ENCODE results near the gene PGBD2.
"Not testable (repeated sequence)": the region's sequence is repeated elsewhere in the genome, so short reads cannot be mapped to it uniquely, and the experiment has no call there.

PGBD2 gene

GRCh38 chr1:248886237-248886895 lies 19.7 kb upstream of the PGBD2 start:
- DNase-seq (ENCODE audit: low spot score), result no peak

- not testable (repeated sequence) for DNase-seq (ENCODE audit: low spot score)
Observed at GRCh38 chr1:248889914-248890243, 16.2 kb upstream of the PGBD2 start.

GRCh38 chr1:248890549-248891498 lies 15.2 kb upstream of the PGBD2 start:
- DNase-seq (ENCODE audit: low spot score), result no peak

- DNase-seq (ENCODE audit: low spot score), result no peak
Observed at GRCh38 chr1:248891758-248892157, 14.3 kb upstream of the PGBD2 start.

- no peak for DNase-seq (ENCODE audit: low spot score)
Observed at GRCh38 chr1:248892590-248892989, 13.4 kb upstream of the PGBD2 start.

GRCh38 chr1:248894837-248895236 lies 11.2 kb upstream of the PGBD2 start:
- no peak for DNase-seq (ENCODE audit: low spot score)

GRCh38 chr1:248897412-248898337 lies 8.4 kb upstream of the PGBD2 start:
- no peak for DNase-seq (ENCODE audit: low spot score)

- DNase-seq (ENCODE audit: low spot score), result no peak
Observed at GRCh38 chr1:248900637-248901036, 5.4 kb upstream of the PGBD2 start.

- DNase-seq (ENCODE audit: low spot score), result no peak
Observed at GRCh38 chr1:248901578-248901977, 4.5 kb upstream of the PGBD2 start.

- DNase-seq (ENCODE audit: low spot score), result no peak
Observed at GRCh38 chr1:248904437-248905216, 1.4 kb upstream of the PGBD2 start.

- no peak for DNase-seq (ENCODE audit: low spot score)
Observed at GRCh38 chr1:248905662-248906008, 400 bp upstream of the PGBD2 start.

- no peak for DNase-seq (ENCODE audit: low spot score)
Observed at GRCh38 chr1:248906753-248907661, 972 bp downstream of the PGBD2 start.

- DNase-seq (ENCODE audit: low spot score), result no peak
Observed at GRCh38 chr1:248910761-248911160, 4.7 kb downstream of the PGBD2 start.

GRCh38 chr1:248913933-248914332 lies 7.9 kb downstream of the PGBD2 start:
- no peak for DNase-seq (ENCODE audit: low spot score)

GRCh38 chr1:248914796-248915381 lies 8.9 kb downstream of the PGBD2 start:
- no peak for DNase-seq (ENCODE audit: low spot score)

- DNase-seq (ENCODE audit: low spot score), result peak; percentile 28
Observed at GRCh38 chr1:248918131-248918530, 12.1 kb downstream of the PGBD2 start.

- no peak for DNase-seq (ENCODE audit: low spot score)
Observed at GRCh38 chr1:248923352-248924338, 17.6 kb downstream of the PGBD2 start.

GRCh38 chr1:248924696-248925532 lies 18.9 kb downstream of the PGBD2 start:
- DNase-seq (ENCODE audit: low spot score), result peak; percentile 45
